Mucosa of gallbladder (tissue), 1 donor: ENCODE data around the gene NEO1. TPM values are rescaled to one million over a fixed set of nuclear protein-coding genes. Genes with fewer than 3 reads are reported as not detected.

ENCODE experiments used
- DNase-seq: peaks from one replicate; pipeline ENCODE4 v3.0.0-alpha.2; 2020; ENCODE audit warnings: low spot score
- total RNA-seq: library from RNA; stranded (reverse); gene quantifications from one replicate; pipeline ENCODE4 v1.2.1, GENCODE V29; 2021
- donor health status: DM: no; HTN: no; CAD: no.

Gene NEO1
- total RNA-seq, 1 donor from 2014 or later = 92.8 TPM

- DNase-seq = no peak
These were observed 278.2 kb downstream of the NEO1 start for GRCh38 chr15:73330206-73331051.

- no peak for DNase-seq
These were observed 279.2 kb downstream of the NEO1 start for GRCh38 chr15:73331501-73331900.

- no peak for DNase-seq
These were observed 280.0 kb downstream of the NEO1 start for GRCh38 chr15:73331991-73332925.

- DNase-seq = no peak
These were observed 280.7 kb downstream of the NEO1 start for GRCh38 chr15:73333001-73333400.

- DNase-seq = no peak
These were observed 281.8 kb downstream of the NEO1 start for GRCh38 chr15:73334086-73334485.

- no peak for DNase-seq
These were observed 282.8 kb downstream of the NEO1 start for GRCh38 chr15:73335026-73335425.

GRCh38 chr15:73335471-73335870, 283.2 kb downstream of the NEO1 start:
- no peak for DNase-seq

- no peak for DNase-seq
These were observed 284.5 kb downstream of the NEO1 start for GRCh38 chr15:73336756-73337155.

GRCh38 chr15:73337187-73337586, 284.9 kb downstream of the NEO1 start:
- no peak for DNase-seq

GRCh38 chr15:73338058-73338457, 285.8 kb downstream of the NEO1 start:
- no peak for DNase-seq

- DNase-seq = no peak
These were observed 286.5 kb downstream of the NEO1 start for GRCh38 chr15:73338606-73339374.

GRCh38 chr15:73340502-73341192, 288.4 kb downstream of the NEO1 start:
- no peak for DNase-seq

GRCh38 chr15:73341886-73342600, 289.8 kb downstream of the NEO1 start:
- DNase-seq = no peak

- no peak for DNase-seq
These were observed 291.8 kb downstream of the NEO1 start for GRCh38 chr15:73344056-73344455.

- DNase-seq = no peak
These were observed 293.4 kb downstream of the NEO1 start for GRCh38 chr15:73345658-73346057.

GRCh38 chr15:73346735-73347312, 294.6 kb downstream of the NEO1 start:
- DNase-seq = peak; percentile 74

GRCh38 chr15:73349191-73349590, 296.9 kb downstream of the NEO1 start:
- DNase-seq = no peak

GRCh38 chr15:73352082-73352481, 299.8 kb downstream of the NEO1 start:
- peak; percentile 14 for DNase-seq

GRCh38 chr15:73353734-73354133, 301.5 kb downstream of the NEO1 start:
- no peak for DNase-seq

GRCh38 chr15:73354241-73354640, 302.0 kb downstream of the NEO1 start:
- DNase-seq = no peak
